Measurements from ENCODE around the gene NRXN3. TPM values are rescaled to one million over a fixed set of nuclear protein-coding genes. Genes with fewer than 3 reads are reported as not detected.

The NRXN3 gene
- total and polyA plus RNA-seq, 2 experiments from 2014 or later: 0.08 to 0.11 TPM

- Histone ChIP-seq H4K20me1 (ENCODE audit: insufficient read depth) (no peaks in the 10 kb centered on the region), H3K4me2 (ENCODE audit: unreplicated experiment) (no peak overlapping the region), H3K27me3 (replicated peaks; ENCODE audit: insufficient read depth) (peaks cover 6% of the 10 kb centered on the region; the same call in 1 of the 2 replicates), H3F3A (ENCODE audit: insufficient read depth) (no peaks in the 10 kb centered on the region), H3K36me3 (ENCODE audit: low read depth) (no peaks in the 10 kb centered on the region), H3K9ac (no peak overlapping the region), H3K9me3 (ENCODE audit: low read depth) (no peaks in the 10 kb centered on the region), H2AFZ (no peak overlapping the region), H3K4me1 (ENCODE audit: insufficient read depth) (no peaks in the 10 kb centered on the region), H3K79me2 (ENCODE audit: insufficient read depth) (no peaks in the 10 kb centered on the region), H3K4me3 (no peak overlapping the region), H3K27ac (no peak overlapping the region), H3K9me2 (ENCODE audit: insufficient read depth) (no peaks in the 10 kb centered on the region)
- 8 to 12% methylated on average over 7 of the region's 7 CpGs for WGBS, 2 experiments (ENCODE audit: low coverage in 1 of 2, low lambda C conversion rate in 2 of 2, missing lambda C conversion rate in 2 of 2)
- DNase-seq: no peak
- in situ Hi-C loops (cut with MboI): no loop called here
- TF ChIP-seq EZH2phosphoT487 (IDR thresholded peaks at IDR 0.05; ENCODE audit: insufficient read depth, low read depth) (no peak), EZH2 (IDR thresholded peaks at IDR 0.05; ENCODE audit: insufficient read depth, poor library complexity, severe bottlenecking) (no peak)
Observed at GRCh38 chr14:79332504-79333197, 1162.5 kb downstream of the NRXN3 start.

DNA sequence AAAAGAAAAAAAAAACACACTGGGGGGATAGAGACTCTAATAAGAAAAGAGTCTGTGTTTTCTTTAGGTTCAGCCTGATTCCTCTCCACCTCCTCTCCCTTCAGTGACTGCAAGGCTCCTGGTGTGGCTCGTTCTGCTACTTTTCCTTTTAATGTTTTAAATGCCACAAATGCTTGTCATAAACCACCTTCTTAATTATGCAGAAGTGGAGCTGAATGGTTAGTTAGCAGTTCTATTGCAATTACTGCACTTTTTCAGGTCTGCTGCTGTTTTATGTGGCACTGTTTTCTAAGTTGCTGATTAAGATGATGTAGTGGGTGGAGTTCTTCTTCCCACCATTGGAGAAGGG, 1163.0 kb downstream of the NRXN3 start:
- in situ Hi-C loops (cut with MboI): no loop called here
- DNase-seq: no peak
- H3K9me2 ChIP-seq (ENCODE audit: insufficient read depth): no peaks in the 10 kb centered on the region
- 3 to 15% methylated on average over 1 of the region's 1 CpG for WGBS, 2 experiments (ENCODE audit: low coverage in 1 of 2, low lambda C conversion rate in 2 of 2, missing lambda C conversion rate in 2 of 2)
- no peak overlapping the region for H3K9ac ChIP-seq
- H3K27me3 ChIP-seq (replicated peaks; ENCODE audit: insufficient read depth): peaks cover 10% of the 10 kb centered on the region; the same call in 1 of the 2 replicates
- H2AFZ ChIP-seq: no peak overlapping the region
- no peaks in the 10 kb centered on the region for H3K36me3 ChIP-seq (ENCODE audit: low read depth)
- H3K4me3 ChIP-seq: no peak overlapping the region
- no peaks in the 10 kb centered on the region for H4K20me1 ChIP-seq (ENCODE audit: insufficient read depth)
- TF ChIP-seq EZH2phosphoT487 (IDR thresholded peaks at IDR 0.05; ENCODE audit: insufficient read depth, low read depth) (no peak), EZH2 (IDR thresholded peaks at IDR 0.05; ENCODE audit: insufficient read depth, poor library complexity, severe bottlenecking) (no peak)
- no peaks in the 10 kb centered on the region for H3K9me3 ChIP-seq (ENCODE audit: low read depth)
- no peaks in the 10 kb centered on the region for H3K4me1 ChIP-seq (ENCODE audit: insufficient read depth)
- H3K27ac ChIP-seq: no peak overlapping the region
- H3F3A ChIP-seq (ENCODE audit: insufficient read depth): no peaks in the 10 kb centered on the region
- no peaks in the 10 kb centered on the region for H3K79me2 ChIP-seq (ENCODE audit: insufficient read depth)
- H3K4me2 ChIP-seq (ENCODE audit: unreplicated experiment): no peak overlapping the region

GRCh38 chr14:79334272-79334671, 1164.1 kb downstream of the NRXN3 start:
- Histone ChIP-seq H3K36me3 (ENCODE audit: low read depth) (no peaks in the 10 kb centered on the region), H4K20me1 (ENCODE audit: insufficient read depth) (no peaks in the 10 kb centered on the region), H3K9me2 (ENCODE audit: insufficient read depth) (no peaks in the 10 kb centered on the region), H3K27me3 (replicated peaks; ENCODE audit: insufficient read depth) (peaks cover 10% of the 10 kb centered on the region; the same call in 1 of the 2 replicates), H3F3A (ENCODE audit: insufficient read depth) (no peaks in the 10 kb centered on the region), H3K79me2 (ENCODE audit: insufficient read depth) (no peaks in the 10 kb centered on the region), H3K4me1 (ENCODE audit: insufficient read depth) (no peaks in the 10 kb centered on the region), H3K4me3 (no peak overlapping the region), H3K27ac (no peak overlapping the region), H2AFZ (no peak overlapping the region), H3K4me2 (ENCODE audit: unreplicated experiment) (no peak overlapping the region), H3K9me3 (ENCODE audit: low read depth) (no peaks in the 10 kb centered on the region), H3K9ac (no peak overlapping the region)
- 28 to 30% methylated on average over 2 of the region's 2 CpGs for WGBS, 2 experiments (ENCODE audit: low coverage in 1 of 2, low lambda C conversion rate in 2 of 2, missing lambda C conversion rate in 2 of 2)
- in situ Hi-C loops (cut with MboI): no loop called here
- no peak for TF ChIP-seq EZH2phosphoT487 (IDR thresholded peaks at IDR 0.05; ENCODE audit: insufficient read depth, low read depth)
- TF ChIP-seq EZH2 (IDR thresholded peaks at IDR 0.05; ENCODE audit: insufficient read depth, poor library complexity, severe bottlenecking): no peak
- DNase-seq: no peak

DNA sequence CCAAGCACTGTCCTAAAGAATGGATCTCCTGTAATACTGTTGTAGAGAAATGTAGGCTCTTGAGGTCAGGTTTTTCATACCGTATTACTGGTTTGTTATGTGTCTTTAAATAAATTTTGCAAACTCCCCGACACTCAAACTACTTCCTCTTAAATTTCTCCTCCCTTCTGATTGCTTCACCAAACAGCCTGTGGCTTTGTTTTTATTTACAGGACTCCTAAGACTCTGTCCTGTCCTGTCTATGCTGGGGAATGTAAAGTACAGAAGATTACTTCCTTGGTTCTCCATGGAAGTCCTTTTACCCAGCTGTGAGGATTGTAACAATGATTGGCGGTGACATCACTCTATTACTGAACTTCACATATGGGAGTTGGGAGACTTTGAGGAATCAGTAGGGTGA, 1167.6 kb downstream of the NRXN3 start:
- 23 to 27% methylated on average over 3 of the region's 3 CpGs for WGBS, 2 experiments (ENCODE audit: low coverage in 1 of 2, low lambda C conversion rate in 2 of 2, missing lambda C conversion rate in 2 of 2)

More for the DNA sequence above, 1167.6 kb downstream of the NRXN3 start:
- Histone ChIP-seq H3K27me3 (replicated peaks; ENCODE audit: insufficient read depth) (peaks cover 10% of the 10 kb centered on the region; the same call in 1 of the 2 replicates), H3K27ac (no peak overlapping the region), H3F3A (ENCODE audit: insufficient read depth) (no peaks in the 10 kb centered on the region), H2AFZ (no peak overlapping the region), H3K36me3 (ENCODE audit: low read depth) (no peaks in the 10 kb centered on the region), H4K20me1 (ENCODE audit: insufficient read depth) (no peaks in the 10 kb centered on the region), H3K4me2 (ENCODE audit: unreplicated experiment) (no peak overlapping the region), H3K9me3 (ENCODE audit: low read depth) (no peaks in the 10 kb centered on the region), H3K4me3 (no peak overlapping the region), H3K9me2 (ENCODE audit: insufficient read depth) (no peaks in the 10 kb centered on the region), H3K4me1 (ENCODE audit: insufficient read depth) (no peaks in the 10 kb centered on the region), H3K79me2 (ENCODE audit: insufficient read depth) (no peaks in the 10 kb centered on the region), H3K9ac (no peak overlapping the region)
- no peak for DNase-seq
- in situ Hi-C loops (cut with MboI): no loop called here
- no peak for TF ChIP-seq EZH2 (IDR thresholded peaks at IDR 0.05; ENCODE audit: insufficient read depth, poor library complexity, severe bottlenecking)
- TF ChIP-seq EZH2phosphoT487 (IDR thresholded peaks at IDR 0.05; ENCODE audit: insufficient read depth, low read depth): no peak
